ENCODE data around the gene MICU2.
"Not testable (repeated sequence)": the region's sequence is repeated elsewhere in the genome, so short reads cannot be mapped to it uniquely, and the experiment has no call there.

MICU2 gene

GRCh38 chr13:21596722-21597121, 7.2 kb downstream of the MICU2 start:
- TF ChIP-seq, protein P1, sequence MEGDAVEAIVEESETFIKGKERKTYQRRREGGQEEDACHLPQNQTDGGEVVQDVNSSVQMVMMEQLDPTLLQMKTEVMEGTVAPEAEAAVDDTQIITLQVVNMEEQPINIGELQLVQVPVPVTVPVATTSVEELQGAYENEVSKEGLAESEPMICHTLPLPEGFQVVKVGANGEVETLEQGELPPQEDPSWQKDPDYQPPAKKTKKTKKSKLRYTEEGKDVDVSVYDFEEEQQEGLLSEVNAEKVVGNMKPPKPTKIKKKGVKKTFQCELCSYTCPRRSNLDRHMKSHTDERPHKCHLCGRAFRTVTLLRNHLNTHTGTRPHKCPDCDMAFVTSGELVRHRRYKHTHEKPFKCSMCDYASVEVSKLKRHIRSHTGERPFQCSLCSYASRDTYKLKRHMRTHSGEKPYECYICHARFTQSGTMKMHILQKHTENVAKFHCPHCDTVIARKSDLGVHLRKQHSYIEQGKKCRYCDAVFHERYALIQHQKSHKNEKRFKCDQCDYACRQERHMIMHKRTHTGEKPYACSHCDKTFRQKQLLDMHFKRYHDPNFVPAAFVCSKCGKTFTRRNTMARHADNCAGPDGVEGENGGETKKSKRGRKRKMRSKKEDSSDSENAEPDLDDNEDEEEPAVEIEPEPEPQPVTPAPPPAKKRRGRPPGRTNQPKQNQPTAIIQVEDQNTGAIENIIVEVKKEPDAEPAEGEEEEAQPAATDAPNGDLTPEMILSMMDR (IDR thresholded peaks at IDR 0.05; ENCODE audit: control insufficient read depth, insufficient read depth, low read depth, low read length, missing control alignments), result no peak
- H3K4me3 ChIP-seq (ENCODE audit: control insufficient read depth, low read depth, low read length), result no peak overlapping the region
- no peak for DNase-seq (ENCODE audit: low read depth)

DNA sequence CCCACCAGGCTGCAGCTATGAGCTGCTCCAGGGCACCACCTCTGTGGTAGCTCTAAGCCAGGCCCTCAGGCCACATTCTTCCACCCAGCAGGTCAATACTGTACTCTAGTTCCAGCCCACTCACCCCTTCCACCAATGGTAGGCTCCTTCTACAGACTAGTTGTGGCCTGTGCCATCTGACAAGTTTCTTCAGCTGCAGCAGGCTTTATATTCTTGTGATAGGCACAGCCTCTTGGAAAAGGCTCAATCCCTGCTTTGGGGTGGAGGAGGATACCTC, 8.5 kb downstream of the MICU2 start:
- H3K4me3 ChIP-seq (ENCODE audit: control insufficient read depth, low read depth, low read length), result no peak overlapping the region
- TF ChIP-seq, protein P1 (IDR thresholded peaks at IDR 0.05; ENCODE audit: control insufficient read depth, insufficient read depth, low read depth, low read length, missing control alignments), result no peak
- DNase-seq (ENCODE audit: low read depth), result no peak

DNA sequence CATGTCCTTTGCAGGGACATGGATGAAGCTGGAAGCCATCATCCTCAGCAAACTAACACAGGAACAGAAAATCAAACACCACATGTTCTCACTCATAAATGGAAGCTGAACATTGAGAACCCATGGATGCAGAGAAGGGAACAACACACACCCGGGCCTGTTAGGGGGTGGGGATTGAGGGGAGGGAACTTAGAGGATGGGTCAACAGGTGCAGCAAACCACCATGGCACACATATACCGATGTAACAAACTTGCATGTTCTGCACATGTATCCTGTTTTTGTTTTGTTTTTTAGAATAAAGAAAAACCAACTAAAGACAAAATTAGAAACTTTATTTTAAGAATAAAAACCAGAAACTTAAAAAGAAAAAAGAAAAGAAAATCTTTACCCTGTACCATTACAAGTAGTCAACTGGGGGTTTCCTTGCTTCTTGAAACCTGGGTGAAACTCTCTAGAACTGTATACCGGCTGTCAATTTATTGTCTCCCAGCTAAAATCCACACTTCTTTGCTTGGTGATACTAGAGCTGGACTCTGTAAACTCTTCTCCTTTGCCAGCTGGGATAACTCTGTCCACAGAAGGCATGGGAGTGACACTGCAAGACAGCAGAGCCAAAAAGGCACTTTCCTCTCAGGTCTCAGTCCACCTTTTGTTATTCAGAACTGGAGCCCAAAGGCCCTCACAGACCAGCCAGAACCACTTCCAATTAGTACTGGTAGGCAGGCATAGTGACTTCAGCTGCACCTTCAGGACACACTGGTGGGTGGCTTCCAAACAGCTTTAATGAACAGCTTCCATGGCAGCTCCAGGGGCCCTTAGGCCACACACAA, 9.0 kb downstream of the MICU2 start:
- TF ChIP-seq, protein P1 (IDR thresholded peaks at IDR 0.05; ENCODE audit: control insufficient read depth, insufficient read depth, low read depth, low read length, missing control alignments), result no peak
- no peak for DNase-seq (ENCODE audit: low read depth)
- H3K4me3 ChIP-seq (ENCODE audit: control insufficient read depth, low read depth, low read length), result no peak overlapping the region

- H3K4me3 ChIP-seq (ENCODE audit: control insufficient read depth, low read depth, low read length), result not testable (repeated sequence)
Measured at GRCh38 chr13:21590665-21591456, 13.1 kb downstream of the MICU2 start.

GRCh38 chr13:21590231-21590630, 13.7 kb downstream of the MICU2 start:
- TF ChIP-seq, protein P1 (IDR thresholded peaks at IDR 0.05; ENCODE audit: control insufficient read depth, insufficient read depth, low read depth, low read length, missing control alignments), result no peak
- H3K4me3 ChIP-seq (ENCODE audit: control insufficient read depth, low read depth, low read length), result no peak overlapping the region
- no peak for DNase-seq (ENCODE audit: low read depth)

More at GRCh38 chr13:21590665-21591456, 13.1 kb downstream of the MICU2 start:
- DNase-seq (ENCODE audit: low read depth), result not testable (repeated sequence)

- H3K4me3 ChIP-seq (ENCODE audit: control insufficient read depth, low read depth, low read length); DNase-seq (ENCODE audit: low read depth): not testable (repeated sequence)
Measured at GRCh38 chr13:21589510-21589909, 14.5 kb downstream of the MICU2 start.

DNA sequence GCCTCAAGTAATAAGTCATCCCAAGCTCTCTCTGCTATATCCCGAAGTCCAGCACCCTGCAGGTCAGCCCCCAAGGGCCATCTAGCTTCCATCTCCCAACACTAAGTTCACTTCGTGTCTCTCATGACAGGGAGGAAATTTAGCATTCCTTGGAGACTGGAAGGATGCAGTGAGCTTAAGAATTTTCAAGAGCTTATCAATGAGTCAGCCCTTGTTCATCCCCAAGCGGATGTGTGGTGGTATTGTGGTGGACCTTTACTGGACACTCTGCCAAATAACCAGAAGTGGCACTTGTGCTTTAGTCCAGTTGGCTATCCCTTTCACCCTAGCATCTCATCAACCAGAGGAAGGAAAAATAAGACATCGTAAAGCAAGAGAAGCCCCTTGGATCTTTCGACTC, 15.6 kb downstream of the MICU2 start:
- DNase-seq (ENCODE audit: low read depth), result peak; percentile 48

DNA sequence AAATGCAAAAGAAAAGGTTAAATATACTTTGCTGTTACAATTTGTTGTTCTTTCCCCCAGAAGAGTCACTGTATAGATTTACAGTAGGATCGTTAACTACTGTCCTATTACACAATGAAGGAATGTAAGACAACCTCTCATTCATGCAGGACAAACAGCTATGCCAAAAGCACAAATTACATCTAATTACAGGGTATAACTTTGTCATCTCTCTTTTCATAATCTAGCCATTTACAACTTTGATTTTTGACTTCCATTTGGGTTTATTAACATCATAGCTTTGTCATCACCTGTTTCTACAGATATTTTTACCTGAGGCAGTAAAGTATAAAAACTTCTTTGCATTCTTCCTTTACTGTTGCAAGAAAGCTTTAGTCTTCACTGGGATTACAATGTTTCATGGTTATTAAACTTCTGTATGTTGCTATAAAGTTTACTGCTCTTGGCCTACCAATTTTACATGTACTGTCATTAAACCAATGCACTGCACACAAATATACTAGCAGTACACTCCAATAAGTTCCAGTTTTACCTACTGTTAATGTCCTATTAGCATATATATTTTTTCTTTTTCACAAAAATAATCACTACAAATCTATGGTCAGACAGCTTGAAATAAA, 18.9 kb downstream of the MICU2 start:
- TF ChIP-seq, protein P1 (IDR thresholded peaks at IDR 0.05; ENCODE audit: control insufficient read depth, insufficient read depth, low read depth, low read length, missing control alignments), result no peak
- H3K4me3 ChIP-seq (ENCODE audit: control insufficient read depth, low read depth, low read length), result no peak overlapping the region
- no peak for DNase-seq (ENCODE audit: low read depth)

More for the DNA sequence above, 15.6 kb downstream of the MICU2 start:
- H3K4me3 ChIP-seq (ENCODE audit: control insufficient read depth, low read depth, low read length), result not testable (repeated sequence)

All from AG09309 (cell line).